Vagina (tissue), 2 donors: ENCODE data around the gene UST. TPM values are rescaled to one million over a fixed set of nuclear protein-coding genes. Genes with fewer than 3 reads are reported as not detected.

Source experiments
- DNase-seq, 2 donors: peaks; one replicate each; pipeline ENCODE4 v3.0.0-alpha.2; 2017; ENCODE audit errors: extremely low spot score in 2 of 2
- H3K27ac ChIP-seq: fragments of 200-600 bp; sonication (generic); one replicate; pipeline ENCODE4 v1.5.1; 2019
- H3K27me3 ChIP-seq: fragments of 200-600 bp; sonication (generic); one replicate; pipeline ENCODE4 v1.5.1; 2019
- H3K36me3 ChIP-seq, 2 donors: fragments of 200-600 bp; sonication (generic); one replicate each; pipeline ENCODE4 v1.5.1; 2017 to 2019
- H3K4me1 ChIP-seq: fragments of 200-600 bp; sonication (generic); one replicate; pipeline ENCODE4 v1.5.1; 2019
- H3K4me3 ChIP-seq, 2 donors: fragments of 200-600 bp; sonication (generic); 1 replicate in 1 of 2; 2 replicates in 1 of 2; pipeline ENCODE4 v1.5.1; 2016 to 2019
- H3K9me3 ChIP-seq: fragments of 200-600 bp; sonication (generic); one replicate; pipeline ENCODE4 v1.5.1; 2019
- POLR2A ChIP-seq, 2 donors: fragments of 450-650 bp; IDR thresholded peaks; one replicate each; pipeline ENCODE4 v1.6.1; 2017; ENCODE audit warnings: antibody characterized with exemption in 2 of 2, mild to moderate bottlenecking in 2 of 2, moderate library complexity in 2 of 2
- POLR2AphosphoS5 ChIP-seq, 2 donors: sonication (generic); formaldehyde crosslinking; IDR thresholded peaks; one replicate each; pipeline ENCODE4 v1.9.0; 2017; ENCODE audit warnings: antibody characterized with exemption in 2 of 2, mild to moderate bottlenecking in 2 of 2, low read depth in 1 of 2; ENCODE audit not compliant: insufficient read depth in 1 of 2
- intact Hi-C: fragments of 100-400 bp; cut with DNase I; formaldehyde crosslinking; loops from one replicate; pipeline ENCODE4 v1.15.1; 2023
- total RNA-seq: library from RNA; depleted of rRNA; stranded (reverse); fragments of >200 nt; gene quantifications from one replicate; pipeline ENCODE4 v1.2.3, GENCODE V29; 2016
- TF ChIP-seq, protein P1 (sequence below), 3 experiments: fragments of 450-650 bp in 2 of 3; fragments of 200-600 bp in 1 of 3; sonication (generic) in 1 of 3; IDR thresholded peaks; one replicate each; pipeline ENCODE4 v1.5.1; 2017 to 2019; ENCODE audit warnings: antibody characterized with exemption in 3 of 3, mild to moderate bottlenecking in 2 of 3, moderate library complexity in 2 of 3

Gene UST
- total RNA-seq, 1 donor from 2014 or later = 14.2 TPM

DNA sequence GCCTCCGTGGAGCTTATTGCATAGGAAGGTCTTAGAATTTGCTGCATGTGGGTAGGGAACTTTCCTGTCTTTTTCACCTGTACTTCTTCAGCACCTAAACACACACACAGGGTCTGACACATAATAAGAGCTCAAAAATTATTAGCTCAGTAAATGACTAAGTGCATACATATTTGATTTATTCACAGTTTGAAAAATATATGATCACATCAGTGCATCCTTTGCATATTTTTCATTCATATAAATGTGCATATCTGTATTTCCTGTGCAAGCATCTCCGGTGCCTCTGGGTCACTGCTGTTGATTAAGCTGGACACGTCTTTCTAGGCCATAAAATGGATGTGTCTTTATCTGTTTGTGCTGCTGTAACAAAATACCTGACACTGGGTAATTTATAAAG, 234.7 kb downstream of the UST start:
- Histone ChIP-seq H3K27me3 (no peaks in the 10 kb centered on the region), H3K27ac (no peak overlapping the region), H3K4me1 (no peaks in the 10 kb centered on the region), H3K36me3 (no peaks in the 10 kb centered on the region), H3K4me3 (no peak overlapping the region), H3K9me3 (no peaks in the 10 kb centered on the region)
- TF ChIP-seq POLR2A (IDR thresholded peaks at IDR 0.05) = no peak
- TF ChIP-seq, protein P1, sequence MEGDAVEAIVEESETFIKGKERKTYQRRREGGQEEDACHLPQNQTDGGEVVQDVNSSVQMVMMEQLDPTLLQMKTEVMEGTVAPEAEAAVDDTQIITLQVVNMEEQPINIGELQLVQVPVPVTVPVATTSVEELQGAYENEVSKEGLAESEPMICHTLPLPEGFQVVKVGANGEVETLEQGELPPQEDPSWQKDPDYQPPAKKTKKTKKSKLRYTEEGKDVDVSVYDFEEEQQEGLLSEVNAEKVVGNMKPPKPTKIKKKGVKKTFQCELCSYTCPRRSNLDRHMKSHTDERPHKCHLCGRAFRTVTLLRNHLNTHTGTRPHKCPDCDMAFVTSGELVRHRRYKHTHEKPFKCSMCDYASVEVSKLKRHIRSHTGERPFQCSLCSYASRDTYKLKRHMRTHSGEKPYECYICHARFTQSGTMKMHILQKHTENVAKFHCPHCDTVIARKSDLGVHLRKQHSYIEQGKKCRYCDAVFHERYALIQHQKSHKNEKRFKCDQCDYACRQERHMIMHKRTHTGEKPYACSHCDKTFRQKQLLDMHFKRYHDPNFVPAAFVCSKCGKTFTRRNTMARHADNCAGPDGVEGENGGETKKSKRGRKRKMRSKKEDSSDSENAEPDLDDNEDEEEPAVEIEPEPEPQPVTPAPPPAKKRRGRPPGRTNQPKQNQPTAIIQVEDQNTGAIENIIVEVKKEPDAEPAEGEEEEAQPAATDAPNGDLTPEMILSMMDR (IDR thresholded peaks at IDR 0.05) = no peak
- TF ChIP-seq POLR2AphosphoS5 (IDR thresholded peaks at IDR 0.05; ENCODE audit: insufficient read depth in 1 of 2, low read depth in 1 of 2) = no peak
- intact Hi-C loops = no loop called here
- DNase-seq = no peak

DNA sequence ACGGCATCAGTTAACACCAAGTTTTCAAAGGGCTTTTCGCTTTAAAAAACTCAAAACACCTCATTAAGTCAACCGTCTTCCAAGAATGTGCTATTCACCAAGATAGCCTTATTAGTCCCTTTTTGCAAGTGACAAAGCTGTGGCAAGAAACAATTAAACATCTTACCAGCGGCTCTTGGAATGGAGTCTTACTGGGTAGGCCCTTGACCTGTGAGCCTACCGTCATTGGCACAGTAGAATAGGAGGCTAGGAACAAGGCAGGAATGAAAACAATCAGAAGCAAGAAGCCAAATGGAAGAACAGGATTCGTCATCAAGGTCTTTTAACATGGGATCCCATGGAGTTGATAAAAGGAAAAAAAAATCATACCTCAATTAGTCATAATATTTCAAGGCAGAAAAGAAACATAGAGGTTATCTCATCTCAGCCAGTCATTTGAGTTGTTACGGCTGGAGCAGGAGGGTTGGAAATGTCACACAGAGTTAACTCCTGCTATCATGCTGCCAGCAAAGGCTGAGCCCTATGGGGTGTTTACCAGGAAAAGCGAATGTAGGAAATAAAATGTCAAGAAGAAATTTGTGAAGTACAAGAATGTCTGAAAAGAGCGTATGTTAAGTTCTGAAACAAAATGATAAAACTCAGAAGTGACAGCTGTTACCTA, 236.4 kb downstream of the UST start:
- Histone ChIP-seq H3K36me3 (no peaks in the 10 kb centered on the region), H3K4me3 (no peak overlapping the region), H3K27me3 (no peaks in the 10 kb centered on the region), H3K27ac (no peak overlapping the region), H3K4me1 (no peaks in the 10 kb centered on the region), H3K9me3 (no peaks in the 10 kb centered on the region)
- no peak for TF ChIP-seq POLR2AphosphoS5 (IDR thresholded peaks at IDR 0.05; ENCODE audit: insufficient read depth in 1 of 2, low read depth in 1 of 2)
- no peak for TF ChIP-seq POLR2A (IDR thresholded peaks at IDR 0.05)
- TF ChIP-seq, protein P1 (IDR thresholded peaks at IDR 0.05) = no peak
- DNase-seq = no peak
- intact Hi-C loops = no loop called here

DNA sequence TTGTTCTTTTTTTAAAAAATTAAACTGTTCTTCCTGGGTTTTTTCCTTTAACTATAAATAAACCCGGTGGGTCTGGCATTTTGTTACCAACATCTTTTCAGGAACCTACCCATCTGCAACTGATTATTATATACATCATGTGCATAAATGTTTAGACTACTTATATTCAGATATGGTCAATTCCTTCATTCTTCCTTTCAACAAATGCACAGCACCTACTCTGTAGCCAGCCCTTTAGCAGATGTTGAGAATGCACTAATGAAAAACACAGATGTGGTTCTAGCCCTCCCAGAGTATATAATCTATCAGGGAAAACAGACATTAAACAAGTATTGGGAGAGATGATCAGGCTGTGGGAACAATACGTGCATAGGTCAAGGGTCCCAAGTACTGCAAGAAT, 237.1 kb downstream of the UST start:
- TF ChIP-seq, protein P1 (IDR thresholded peaks at IDR 0.05) = no peak
- TF ChIP-seq POLR2AphosphoS5 (IDR thresholded peaks at IDR 0.05; ENCODE audit: insufficient read depth in 1 of 2, low read depth in 1 of 2) = no peak
- intact Hi-C loops = no loop called here
- DNase-seq = no peak
- H3K4me1 ChIP-seq = no peaks in the 10 kb centered on the region
- no peak overlapping the region for H3K27ac ChIP-seq
- no peaks in the 10 kb centered on the region for H3K36me3 ChIP-seq
- H3K4me3 ChIP-seq = no peak overlapping the region
- H3K27me3 ChIP-seq = no peaks in the 10 kb centered on the region
- no peaks in the 10 kb centered on the region for H3K9me3 ChIP-seq

DNA sequence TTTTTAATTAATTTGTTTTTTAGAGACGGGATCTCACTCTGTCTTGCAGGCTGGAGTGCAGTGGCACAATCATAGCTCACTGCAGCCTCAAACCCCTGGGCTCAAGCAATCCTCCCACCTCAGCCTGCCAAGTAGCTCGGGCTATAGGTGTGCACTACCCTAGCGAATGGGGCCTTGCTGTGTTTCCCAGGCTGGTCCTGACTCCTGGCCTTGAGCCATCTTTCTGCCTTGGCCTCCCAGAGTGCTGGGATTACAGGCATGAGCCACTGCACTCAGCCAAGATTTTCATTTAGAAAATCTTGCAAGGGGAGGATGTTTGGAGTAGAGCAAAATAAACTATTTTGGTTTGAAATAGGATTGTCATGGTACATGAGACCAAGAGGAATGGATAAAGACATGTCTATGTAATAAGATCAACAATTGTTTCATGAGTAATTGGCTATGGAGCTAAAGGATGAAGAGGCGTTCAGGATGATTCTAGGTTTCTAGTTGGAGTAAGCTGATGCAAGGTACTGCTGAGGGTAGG, 237.8 kb downstream of the UST start:
- Histone ChIP-seq H3K36me3 (no peaks in the 10 kb centered on the region), H3K4me3 (no peak overlapping the region), H3K27ac (no peak overlapping the region), H3K27me3 (no peaks in the 10 kb centered on the region), H3K4me1 (no peaks in the 10 kb centered on the region), H3K9me3 (no peaks in the 10 kb centered on the region)
- no peak for DNase-seq
- intact Hi-C loops = no loop called here
- TF ChIP-seq POLR2AphosphoS5 (IDR thresholded peaks at IDR 0.05; ENCODE audit: insufficient read depth in 1 of 2, low read depth in 1 of 2) (no peak), POLR2A (IDR thresholded peaks at IDR 0.05) (no peak)
- TF ChIP-seq, protein P1 (IDR thresholded peaks at IDR 0.05) = no peak

DNA sequence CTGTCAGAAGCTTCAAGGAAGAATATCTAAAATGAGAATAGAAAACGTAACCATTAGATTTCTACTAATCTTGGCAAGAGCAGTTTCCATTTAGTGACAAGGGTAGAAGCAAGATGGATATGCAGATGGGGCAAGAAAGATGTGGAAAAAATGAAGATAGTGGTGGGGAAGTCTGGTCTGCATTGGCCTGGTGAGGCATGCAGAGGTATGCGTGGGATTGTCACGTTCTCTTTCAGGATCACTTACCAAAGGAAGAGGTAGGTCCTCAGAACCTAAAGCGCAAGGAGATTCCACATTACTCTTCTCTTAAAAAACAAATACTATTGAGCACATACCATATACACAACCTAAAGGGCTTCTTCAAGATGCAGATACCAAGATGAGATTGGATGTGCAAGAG, 238.7 kb downstream of the UST start:
- Histone ChIP-seq H3K27me3 (no peaks in the 10 kb centered on the region), H3K4me3 (no peak overlapping the region), H3K9me3 (no peaks in the 10 kb centered on the region), H3K27ac (no peak overlapping the region), H3K36me3 (no peaks in the 10 kb centered on the region), H3K4me1 (no peaks in the 10 kb centered on the region)
- no peak for DNase-seq
- intact Hi-C loops = no loop called here
- TF ChIP-seq POLR2AphosphoS5 (IDR thresholded peaks at IDR 0.05; ENCODE audit: insufficient read depth in 1 of 2, low read depth in 1 of 2) = no peak
- no peak for TF ChIP-seq POLR2A (IDR thresholded peaks at IDR 0.05)
- TF ChIP-seq, protein P1 (IDR thresholded peaks at IDR 0.05) = no peak
